HFFc6 (cell line): ENCODE data around the gene SLF2. TPM values are rescaled to one million over a fixed set of nuclear protein-coding genes. Genes with fewer than 3 reads are reported as not detected.
"Not testable (repeated sequence)": the region's sequence is repeated elsewhere in the genome, so short reads cannot be mapped to it uniquely, and the experiment has no call there.

Experiments used
- DNase-seq: peaks from one replicate; pipeline ENCODE4 v3.0.0-alpha.2; 2018
- H3K27ac Mint-ChIP-seq: 2 replicates; pipeline ENCODE4 v1.8.0; 2020; ENCODE audit warnings: mild to moderate bottlenecking, mixed read lengths
- H3K27me3 Mint-ChIP-seq: 2 replicates; pipeline ENCODE4 v1.8.0; 2021; ENCODE audit warnings: mild to moderate bottlenecking, moderate library complexity, mixed read lengths; ENCODE audit not compliant: insufficient read depth
- H3K36me3 Mint-ChIP-seq: 2 replicates; pipeline ENCODE4 v1.8.0; 2021; ENCODE audit warnings: low read depth, mixed read lengths
- H3K4me1 Mint-ChIP-seq: 2 replicates; pipeline ENCODE4 v1.8.0; 2020; ENCODE audit warnings: low read depth, mixed read lengths
- H3K4me3 Mint-ChIP-seq: 2 replicates; pipeline ENCODE4 v1.8.0; 2020; ENCODE audit warnings: mild to moderate bottlenecking, moderate library complexity, mixed read lengths
- H3K9me3 Mint-ChIP-seq: 2 replicates; pipeline ENCODE4 v1.8.0; 2020; ENCODE audit warnings: mild to moderate bottlenecking, mixed read lengths
- total RNA-seq, 6 experiments: library from RNA; stranded (reverse); fragmentation: NEBNext Ultra II Directional; extraction: Animal tissue kit (Norgen Biotek cat#: 25700); gene quantifications; 2 replicates in 1 of 6; 3 replicates in 5 of 6; pipeline ENCODE4 v1.2.3, GENCODE V29; 2021
- TF ChIP-seq, protein P1 (sequence below): fragments of 200-600 bp; sonication (generic); IDR thresholded peaks from 2 replicates; pipeline ENCODE4 v1.5.0; 2021; ENCODE audit warnings: antibody characterized with exemption, mild to moderate bottlenecking

Gene SLF2
- total RNA-seq, 6 experiments from 2014 or later: 15.8 to 23.2 (median 20.9) TPM

DNA sequence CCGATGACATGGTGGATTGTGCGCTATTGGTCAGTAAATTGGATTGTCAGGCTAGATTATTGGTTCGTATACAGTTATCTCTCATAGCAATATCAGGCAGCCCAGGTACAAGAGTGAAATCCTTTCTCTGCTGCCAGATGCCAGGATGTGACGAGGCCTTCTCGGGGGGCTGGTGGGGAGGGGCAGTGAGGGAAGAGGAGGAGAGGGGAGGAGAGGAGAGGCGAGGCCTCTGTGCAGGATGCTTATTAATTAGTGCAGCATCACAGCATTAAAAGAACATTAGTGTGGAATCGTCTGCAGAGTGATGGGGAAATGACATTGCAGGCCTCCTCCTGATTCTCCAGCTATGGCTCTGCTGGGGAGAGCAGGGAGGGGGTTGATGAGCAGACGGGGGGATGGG is 30.5 kb upstream of the SLF2 start:
- Mint-ChIP-seq H3K4me3 (no peak overlapping the region), H3K4me1 (peaks cover 43% of the 10 kb centered on the region), H3K27me3 (peaks cover 13% of the 10 kb centered on the region), H3K36me3 (no peaks in the 10 kb centered on the region), H3K9me3 (no peaks in the 10 kb centered on the region), H3K27ac (peak overlapping the region; percentile 58; the same call in 1 of the 2 replicates)
- no peak for DNase-seq
- TF ChIP-seq, protein P1, sequence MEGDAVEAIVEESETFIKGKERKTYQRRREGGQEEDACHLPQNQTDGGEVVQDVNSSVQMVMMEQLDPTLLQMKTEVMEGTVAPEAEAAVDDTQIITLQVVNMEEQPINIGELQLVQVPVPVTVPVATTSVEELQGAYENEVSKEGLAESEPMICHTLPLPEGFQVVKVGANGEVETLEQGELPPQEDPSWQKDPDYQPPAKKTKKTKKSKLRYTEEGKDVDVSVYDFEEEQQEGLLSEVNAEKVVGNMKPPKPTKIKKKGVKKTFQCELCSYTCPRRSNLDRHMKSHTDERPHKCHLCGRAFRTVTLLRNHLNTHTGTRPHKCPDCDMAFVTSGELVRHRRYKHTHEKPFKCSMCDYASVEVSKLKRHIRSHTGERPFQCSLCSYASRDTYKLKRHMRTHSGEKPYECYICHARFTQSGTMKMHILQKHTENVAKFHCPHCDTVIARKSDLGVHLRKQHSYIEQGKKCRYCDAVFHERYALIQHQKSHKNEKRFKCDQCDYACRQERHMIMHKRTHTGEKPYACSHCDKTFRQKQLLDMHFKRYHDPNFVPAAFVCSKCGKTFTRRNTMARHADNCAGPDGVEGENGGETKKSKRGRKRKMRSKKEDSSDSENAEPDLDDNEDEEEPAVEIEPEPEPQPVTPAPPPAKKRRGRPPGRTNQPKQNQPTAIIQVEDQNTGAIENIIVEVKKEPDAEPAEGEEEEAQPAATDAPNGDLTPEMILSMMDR: no peak

DNA sequence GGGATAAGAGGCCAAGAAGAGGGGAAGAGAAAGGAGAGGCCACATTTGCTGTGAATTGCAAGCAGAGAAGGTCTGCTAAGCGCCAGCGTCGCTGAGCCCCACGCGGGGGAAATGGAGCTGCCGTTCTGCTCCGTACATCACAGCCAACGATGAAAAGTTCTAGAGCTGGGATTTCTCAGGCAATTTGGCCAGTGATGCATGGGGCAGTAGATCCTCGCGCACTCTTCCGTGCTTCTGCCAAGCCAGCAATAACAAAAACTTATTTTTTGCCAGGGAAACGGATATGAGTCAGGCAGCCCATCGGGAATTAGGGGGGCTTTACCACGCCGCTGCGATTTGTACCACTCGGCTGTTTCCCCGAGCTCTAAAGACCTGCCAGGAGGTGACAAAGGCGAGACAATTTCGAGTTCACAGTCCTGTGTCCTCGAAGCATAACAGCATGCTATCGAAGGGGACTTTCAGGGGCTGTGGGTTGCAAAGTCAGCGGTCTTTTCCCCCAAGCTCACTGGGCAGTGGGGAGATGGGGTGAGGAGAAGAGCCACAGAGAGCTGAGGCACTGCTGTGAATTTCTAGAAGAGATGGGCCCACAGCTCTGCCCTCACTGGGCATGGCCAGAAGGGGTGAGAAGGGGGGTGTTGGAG is 30.0 kb upstream of the SLF2 start:
- Mint-ChIP-seq H3K27me3 (peaks cover 16% of the 10 kb centered on the region), H3K36me3 (no peaks in the 10 kb centered on the region), H3K4me3 (no peak overlapping the region), H3K9me3 (no peaks in the 10 kb centered on the region), H3K4me1 (peaks cover 43% of the 10 kb centered on the region), H3K27ac (peak overlapping the region; percentile 36; the same call in 1 of the 2 replicates)
- DNase-seq: no peak
- TF ChIP-seq, protein P1: no peak

DNA sequence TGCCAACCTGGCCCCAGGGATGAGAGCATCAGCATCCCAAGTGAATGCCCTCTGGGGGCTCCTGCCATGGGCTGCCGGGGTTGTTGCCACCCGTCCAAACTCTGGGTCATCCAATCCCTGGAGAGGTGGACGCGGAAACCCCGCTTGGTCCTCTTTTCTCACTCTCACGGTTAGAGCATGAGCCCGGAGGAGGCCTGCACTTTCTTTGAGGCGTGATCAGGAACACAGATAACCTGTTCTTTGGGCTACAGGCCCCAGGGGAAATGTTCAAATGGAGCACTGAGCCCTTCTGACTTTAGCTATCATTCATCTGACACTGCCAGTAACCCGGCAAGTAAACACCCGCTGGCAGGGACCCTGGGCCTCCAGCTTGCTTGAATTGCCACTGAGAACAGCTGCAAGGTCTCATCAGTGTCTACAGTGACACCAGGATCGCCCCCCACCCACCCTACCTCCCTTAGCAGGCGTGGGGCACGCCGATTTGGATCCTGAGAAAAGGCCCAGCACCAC is 29.4 kb upstream of the SLF2 start:
- TF ChIP-seq, protein P1: no peak

DNA sequence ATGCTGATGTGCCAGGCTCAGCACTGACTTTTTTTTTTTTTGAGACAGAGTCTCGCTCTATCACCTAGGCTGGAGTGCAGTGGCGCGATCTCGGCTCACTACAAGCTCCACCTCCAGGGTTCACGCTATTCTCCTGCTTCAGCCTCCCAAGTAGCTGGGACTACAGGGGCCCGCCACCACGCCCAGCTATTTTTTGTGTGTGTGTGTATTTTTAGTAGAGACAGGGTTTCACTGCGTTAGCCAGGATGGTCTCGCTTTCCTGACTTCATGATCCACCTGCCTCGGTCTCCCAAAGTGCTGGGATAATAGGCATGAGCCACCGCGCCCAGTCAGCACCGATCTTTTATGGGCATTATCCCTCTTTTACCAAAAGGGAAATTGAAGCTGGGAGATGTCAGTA is 27.2 kb upstream of the SLF2 start:
- not testable (repeated sequence) for DNase-seq, H3K9me3 Mint-ChIP-seq, H3K4me3 Mint-ChIP-seq, H3K36me3 Mint-ChIP-seq, H3K27ac Mint-ChIP-seq
- Mint-ChIP-seq H3K4me1 (peaks cover 56% of the 10 kb centered on the region), H3K27me3 (peaks cover 16% of the 10 kb centered on the region)

More for the DNA sequence above, 29.4 kb upstream of the SLF2 start:
- Mint-ChIP-seq H3K4me3 (no peak overlapping the region), H3K36me3 (no peaks in the 10 kb centered on the region), H3K4me1 (peaks cover 37% of the 10 kb centered on the region), H3K27me3 (peaks cover 16% of the 10 kb centered on the region), H3K9me3 (no peaks in the 10 kb centered on the region), H3K27ac (no peak overlapping the region)
- no peak for DNase-seq

DNA sequence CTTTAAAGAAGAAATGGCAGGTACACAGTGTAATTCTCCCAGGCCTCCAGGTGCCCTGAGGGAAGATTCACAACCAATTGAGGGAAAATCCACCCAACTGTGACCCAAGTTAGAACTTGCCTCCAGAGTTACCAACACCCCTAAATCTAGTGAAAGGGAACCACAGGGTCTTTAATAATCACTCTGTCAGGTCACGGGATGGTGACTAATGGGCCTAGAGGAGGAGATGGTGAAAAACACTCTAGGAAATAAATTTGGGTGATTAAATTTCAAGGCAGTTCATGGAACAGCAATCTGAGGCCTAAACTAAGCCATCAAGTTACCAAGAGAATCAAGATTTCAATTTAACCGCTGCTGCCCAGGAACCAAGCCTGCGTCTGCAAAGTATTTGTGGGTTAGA is 26.7 kb upstream of the SLF2 start:
- Mint-ChIP-seq H3K9me3 (no peaks in the 10 kb centered on the region), H3K27me3 (peaks cover 16% of the 10 kb centered on the region), H3K4me3 (no peak overlapping the region), H3K36me3 (no peaks in the 10 kb centered on the region), H3K4me1 (peaks cover 58% of the 10 kb centered on the region), H3K27ac (no peak overlapping the region)
- no peak for DNase-seq
- TF ChIP-seq, protein P1: no peak

DNA sequence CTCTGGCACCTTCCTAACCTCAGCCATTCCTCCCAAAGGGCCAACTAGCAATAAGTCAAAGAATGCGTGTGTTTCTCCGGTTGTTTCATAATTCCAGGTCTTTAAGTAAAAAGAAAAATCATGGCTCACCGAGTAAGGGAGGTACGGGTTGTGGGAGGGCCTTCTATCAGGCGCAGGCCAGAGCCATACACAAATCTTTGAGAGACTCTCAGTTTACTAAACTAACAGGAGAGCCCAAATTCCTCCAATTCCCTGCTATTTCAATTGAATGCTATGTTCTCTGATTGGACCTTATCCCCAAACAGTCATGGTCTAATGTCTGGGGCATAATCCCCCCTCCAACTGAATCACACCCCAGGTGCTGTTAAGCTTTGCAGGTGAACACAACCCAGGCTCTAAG is 26.2 kb upstream of the SLF2 start:
- no peak for DNase-seq
- Mint-ChIP-seq H3K4me3 (no peak overlapping the region), H3K4me1 (peaks cover 58% of the 10 kb centered on the region), H3K27ac (no peak overlapping the region), H3K27me3 (peaks cover 16% of the 10 kb centered on the region), H3K9me3 (no peaks in the 10 kb centered on the region), H3K36me3 (no peaks in the 10 kb centered on the region)
- TF ChIP-seq, protein P1: no peak
